ENCODE results near the gene RABEP1. TPM values are rescaled to one million over a fixed set of nuclear protein-coding genes. Genes with fewer than 3 reads are reported as not detected.

The RABEP1 gene
- polyA plus RNA-seq, 1 of the 3 experiments (the other 2 are of a cell fraction), result 9.7 TPM

DNA sequence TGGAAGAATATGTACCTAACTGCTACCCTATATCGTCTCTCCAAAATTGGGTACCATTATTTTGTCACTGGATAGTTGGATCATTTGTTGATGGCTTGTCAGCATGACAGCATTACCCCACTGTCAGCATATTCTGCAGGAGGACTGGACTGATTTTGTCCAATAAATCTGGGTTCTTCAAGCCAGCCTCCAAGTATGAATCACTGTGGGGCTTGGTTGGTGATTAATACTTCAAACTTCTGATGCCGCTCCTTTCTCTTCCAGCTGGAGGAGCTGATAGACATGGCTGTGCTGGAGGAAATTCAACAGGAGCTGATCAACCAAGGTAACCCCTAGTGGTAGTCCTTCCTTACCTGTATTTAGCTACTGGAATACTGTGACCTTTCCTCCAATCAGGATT lies 140.4 kb downstream of the RABEP1 start (continued):
- TF ChIP-seq, protein P1, sequence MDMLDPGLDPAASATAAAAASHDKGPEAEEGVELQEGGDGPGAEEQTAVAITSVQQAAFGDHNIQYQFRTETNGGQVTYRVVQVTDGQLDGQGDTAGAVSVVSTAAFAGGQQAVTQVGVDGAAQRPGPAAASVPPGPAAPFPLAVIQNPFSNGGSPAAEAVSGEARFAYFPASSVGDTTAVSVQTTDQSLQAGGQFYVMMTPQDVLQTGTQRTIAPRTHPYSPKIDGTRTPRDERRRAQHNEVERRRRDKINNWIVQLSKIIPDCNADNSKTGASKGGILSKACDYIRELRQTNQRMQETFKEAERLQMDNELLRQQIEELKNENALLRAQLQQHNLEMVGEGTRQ (IDR thresholded peaks at IDR 0.05; ENCODE audit: borderline replicate concordance, low read depth, low read length), result no peak
- TF ChIP-seq NRF1 (IDR thresholded peaks at IDR 0.05; ENCODE audit: low read depth, low read length), result no peak
- TF ChIP-seq FOXJ3 (CRISPR knock-in tag; IDR thresholded peaks at IDR 0.05), result no peak
- no peak for TF ChIP-seq GATA2 (CRISPR knock-in tag; IDR thresholded peaks at IDR 0.05)
- TF ChIP-seq TCF12 (IDR thresholded peaks at IDR 0.05), result no peak
- TF ChIP-seq, protein P2, sequence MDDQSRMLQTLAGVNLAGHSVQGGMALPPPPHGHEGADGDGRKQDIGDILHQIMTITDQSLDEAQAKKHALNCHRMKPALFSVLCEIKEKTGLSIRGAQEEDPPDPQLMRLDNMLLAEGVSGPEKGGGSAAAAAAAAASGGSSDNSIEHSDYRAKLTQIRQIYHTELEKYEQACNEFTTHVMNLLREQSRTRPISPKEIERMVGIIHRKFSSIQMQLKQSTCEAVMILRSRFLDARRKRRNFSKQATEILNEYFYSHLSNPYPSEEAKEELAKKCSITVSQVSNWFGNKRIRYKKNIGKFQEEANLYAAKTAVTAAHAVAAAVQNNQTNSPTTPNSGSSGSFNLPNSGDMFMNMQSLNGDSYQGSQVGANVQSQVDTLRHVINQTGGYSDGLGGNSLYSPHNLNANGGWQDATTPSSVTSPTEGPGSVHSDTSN (IDR thresholded peaks at IDR 0.05), result peak; percentile 53
- peak; percentile 58 for TF ChIP-seq JUND (IDR thresholded peaks at IDR 0.05)
- no peak; the same call in 1 of the 2 replicates for TF ChIP-seq SIN3A (IDR thresholded peaks at IDR 0.05; ENCODE audit: borderline replicate concordance, low read depth, low read length)
- TF ChIP-seq CHD2 (IDR thresholded peaks at IDR 0.05; ENCODE audit: low read length, partially characterized antibody), result no peak

DNA sequence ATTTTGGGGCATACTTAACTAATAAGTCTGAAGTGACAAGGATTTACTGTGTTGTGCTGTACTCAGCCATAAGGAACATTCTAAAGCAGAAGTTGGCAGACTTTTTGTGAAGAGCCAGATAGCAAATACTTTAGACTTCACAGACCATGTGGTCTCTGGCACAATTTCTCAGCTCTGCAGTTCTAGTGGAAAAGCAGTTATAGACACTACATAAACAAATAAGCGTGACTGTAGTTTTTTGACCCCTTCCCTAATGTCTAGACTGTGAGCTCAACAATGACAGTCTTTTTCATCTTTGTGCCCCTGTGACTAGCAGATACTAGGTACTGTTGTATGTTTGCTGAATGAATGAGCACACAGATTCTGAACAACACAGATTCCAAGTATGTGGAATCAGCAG lies 142.8 kb downstream of the RABEP1 start:
- Histone ChIP-seq H3F3A (replicated peaks; ENCODE audit: insufficient read depth) (no peaks in the 10 kb centered on the region), H3K36me3 (replicated peaks in 1 of 2; ENCODE audit: control insufficient read depth in 1 of 2, insufficient read depth in 2 of 2, low read length in 1 of 2) (peaks cover 72 to 73% of the 10 kb centered on the region in 2 experiments), H3K4me2 (no peak overlapping the region), H4K20me1 (ENCODE audit: insufficient read depth) (no peaks in the 10 kb centered on the region), H3K9ac (no peak overlapping the region), H3K27me3 (ENCODE audit: insufficient read depth) (no peaks in the 10 kb centered on the region), H3K79me2 (ENCODE audit: insufficient read depth) (peaks cover 39% of the 10 kb centered on the region), H3K4me3 (ENCODE audit: low read depth in 2 of 2, low read length in 1 of 2) (no peak overlapping the region), H2AFZ (ENCODE audit: low read depth) (no peak overlapping the region), H3K9me3 (no peaks in the 10 kb centered on the region), H3K27ac (ENCODE audit: low read depth in 2 of 2, low read length in 1 of 2) (no peak overlapping the region), H3K9me2 (no peaks in the 10 kb centered on the region), H3K4me1 (ENCODE audit: control insufficient read depth in 1 of 2, insufficient read depth in 2 of 2, low read depth in 1 of 2, low read length in 1 of 2) (peaks cover 6 to 16% of the 10 kb centered on the region in 2 experiments)
- DNase-seq, result no peak
- ChIA-PET POLR2A (no interaction called here), CTCF (interaction anchor here (9.4 kb wide), 1 partner anchor 14 kb away, joined by 84 read pairs; the partner anchor contains the start of gene C1QBP)
- WGBS (ENCODE audit: low lambda C conversion rate), result 100% methylated on average over 1 of the region's 1 CpG
- TF ChIP-seq, protein P3, sequence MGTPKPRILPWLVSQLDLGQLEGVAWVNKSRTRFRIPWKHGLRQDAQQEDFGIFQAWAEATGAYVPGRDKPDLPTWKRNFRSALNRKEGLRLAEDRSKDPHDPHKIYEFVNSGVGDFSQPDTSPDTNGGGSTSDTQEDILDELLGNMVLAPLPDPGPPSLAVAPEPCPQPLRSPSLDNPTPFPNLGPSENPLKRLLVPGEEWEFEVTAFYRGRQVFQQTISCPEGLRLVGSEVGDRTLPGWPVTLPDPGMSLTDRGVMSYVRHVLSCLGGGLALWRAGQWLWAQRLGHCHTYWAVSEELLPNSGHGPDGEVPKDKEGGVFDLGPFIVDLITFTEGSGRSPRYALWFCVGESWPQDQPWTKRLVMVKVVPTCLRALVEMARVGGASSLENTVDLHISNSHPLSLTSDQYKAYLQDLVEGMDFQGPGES (IDR thresholded peaks at IDR 0.05; ENCODE audit: low read depth, low read length), result no peak
- TF ChIP-seq TEAD4 (IDR thresholded peaks at IDR 0.05; ENCODE audit: borderline replicate concordance, insufficient read depth) (no peak), POLR2AphosphoS5 (IDR thresholded peaks at IDR 0.05; ENCODE audit: low read depth, low read length) (no peak), GATA2 (CRISPR knock-in tag; IDR thresholded peaks at IDR 0.05) (no peak), GABPA (IDR thresholded peaks at IDR 0.05; ENCODE audit: low read depth) (no peak), MEF2A (IDR thresholded peaks at IDR 0.05; ENCODE audit: borderline replicate concordance, low read depth) (no peak), JUND (IDR thresholded peaks at IDR 0.05) (no peak), NFIC (IDR thresholded peaks at IDR 0.05; ENCODE audit: borderline replicate concordance) (no peak), RCOR1 (IDR thresholded peaks at IDR 0.05; ENCODE audit: low read length) (no peak), RXRA (IDR thresholded peaks at IDR 0.05; ENCODE audit: borderline replicate concordance, low read depth) (no peak)
- TF ChIP-seq, protein P4, sequence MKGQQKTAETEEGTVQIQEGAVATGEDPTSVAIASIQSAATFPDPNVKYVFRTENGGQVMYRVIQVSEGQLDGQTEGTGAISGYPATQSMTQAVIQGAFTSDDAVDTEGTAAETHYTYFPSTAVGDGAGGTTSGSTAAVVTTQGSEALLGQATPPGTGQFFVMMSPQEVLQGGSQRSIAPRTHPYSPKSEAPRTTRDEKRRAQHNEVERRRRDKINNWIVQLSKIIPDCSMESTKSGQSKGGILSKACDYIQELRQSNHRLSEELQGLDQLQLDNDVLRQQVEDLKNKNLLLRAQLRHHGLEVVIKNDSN (IDR thresholded peaks at IDR 0.05; ENCODE audit: borderline replicate concordance, low read depth), result no peak
- TF ChIP-seq, protein P1 (IDR thresholded peaks at IDR 0.05; ENCODE audit: borderline replicate concordance, low read depth, low read length), result no peak
- TF ChIP-seq, protein P5, sequence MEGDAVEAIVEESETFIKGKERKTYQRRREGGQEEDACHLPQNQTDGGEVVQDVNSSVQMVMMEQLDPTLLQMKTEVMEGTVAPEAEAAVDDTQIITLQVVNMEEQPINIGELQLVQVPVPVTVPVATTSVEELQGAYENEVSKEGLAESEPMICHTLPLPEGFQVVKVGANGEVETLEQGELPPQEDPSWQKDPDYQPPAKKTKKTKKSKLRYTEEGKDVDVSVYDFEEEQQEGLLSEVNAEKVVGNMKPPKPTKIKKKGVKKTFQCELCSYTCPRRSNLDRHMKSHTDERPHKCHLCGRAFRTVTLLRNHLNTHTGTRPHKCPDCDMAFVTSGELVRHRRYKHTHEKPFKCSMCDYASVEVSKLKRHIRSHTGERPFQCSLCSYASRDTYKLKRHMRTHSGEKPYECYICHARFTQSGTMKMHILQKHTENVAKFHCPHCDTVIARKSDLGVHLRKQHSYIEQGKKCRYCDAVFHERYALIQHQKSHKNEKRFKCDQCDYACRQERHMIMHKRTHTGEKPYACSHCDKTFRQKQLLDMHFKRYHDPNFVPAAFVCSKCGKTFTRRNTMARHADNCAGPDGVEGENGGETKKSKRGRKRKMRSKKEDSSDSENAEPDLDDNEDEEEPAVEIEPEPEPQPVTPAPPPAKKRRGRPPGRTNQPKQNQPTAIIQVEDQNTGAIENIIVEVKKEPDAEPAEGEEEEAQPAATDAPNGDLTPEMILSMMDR (IDR thresholded peaks at IDR 0.05), result no peak
- TF ChIP-seq, protein P2 (IDR thresholded peaks at IDR 0.05), result no peak
- TF ChIP-seq, protein P6, sequence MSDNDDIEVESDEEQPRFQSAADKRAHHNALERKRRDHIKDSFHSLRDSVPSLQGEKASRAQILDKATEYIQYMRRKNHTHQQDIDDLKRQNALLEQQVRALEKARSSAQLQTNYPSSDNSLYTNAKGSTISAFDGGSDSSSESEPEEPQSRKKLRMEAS (IDR thresholded peaks at IDR 0.05; ENCODE audit: low read depth), result no peak
- TF ChIP-seq, protein P7, sequence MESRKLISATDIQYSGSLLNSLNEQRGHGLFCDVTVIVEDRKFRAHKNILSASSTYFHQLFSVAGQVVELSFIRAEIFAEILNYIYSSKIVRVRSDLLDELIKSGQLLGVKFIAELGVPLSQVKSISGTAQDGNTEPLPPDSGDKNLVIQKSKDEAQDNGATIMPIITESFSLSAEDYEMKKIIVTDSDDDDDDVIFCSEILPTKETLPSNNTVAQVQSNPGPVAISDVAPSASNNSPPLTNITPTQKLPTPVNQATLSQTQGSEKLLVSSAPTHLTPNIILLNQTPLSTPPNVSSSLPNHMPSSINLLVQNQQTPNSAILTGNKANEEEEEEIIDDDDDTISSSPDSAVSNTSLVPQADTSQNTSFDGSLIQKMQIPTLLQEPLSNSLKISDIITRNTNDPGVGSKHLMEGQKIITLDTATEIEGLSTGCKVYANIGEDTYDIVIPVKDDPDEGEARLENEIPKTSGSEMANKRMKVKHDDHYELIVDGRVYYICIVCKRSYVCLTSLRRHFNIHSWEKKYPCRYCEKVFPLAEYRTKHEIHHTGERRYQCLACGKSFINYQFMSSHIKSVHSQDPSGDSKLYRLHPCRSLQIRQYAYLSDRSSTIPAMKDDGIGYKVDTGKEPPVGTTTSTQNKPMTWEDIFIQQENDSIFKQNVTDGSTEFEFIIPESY (IDR thresholded peaks at IDR 0.05; ENCODE audit: borderline replicate concordance, low read depth), result no peak
